ENCODE results near the gene ZNF605. TPM values are rescaled to one million over a fixed set of nuclear protein-coding genes. Genes with fewer than 3 reads are reported as not detected.

Gene ZNF605
- total and polyA plus RNA-seq, 2 of the 8 experiments (the other 6 are each of a cell fraction or from before 2014, with no cell fraction given): 3.6 to 20.3 TPM

- Histone ChIP-seq H3K4me3 (ENCODE audit: extremely low read depth in 1 of 4, insufficient read depth in 2 of 4, low read depth in 3 of 4, low read length in 4 of 4) (no peak overlapping the region), H3K36me3 (ENCODE audit: control insufficient read depth in 2 of 4, insufficient read depth in 4 of 4, low read length in 3 of 4) (peaks cover 8 to 46% (median 24%) of the 10 kb centered on the region in 4 experiments; a peak in 6 of 8 replicates), H3K4me1 (replicated peaks in 1 of 4; ENCODE audit: control insufficient read depth in 3 of 4, insufficient read depth in 4 of 4, low read length in 3 of 4) (no peaks in the 10 kb centered on the region), H4K91ac (replicated peaks; ENCODE audit: insufficient read length, low read length) (no peak overlapping the region), H3K27me3 (replicated peaks in 1 of 4; ENCODE audit: control insufficient read depth in 3 of 4, extremely low read depth in 1 of 4, insufficient read depth in 3 of 4, low read length in 3 of 4) (no peaks in the 10 kb centered on the region), H2BK120ac (replicated peaks; ENCODE audit: low read depth, low read length) (no peak overlapping the region), H4K20me1 (replicated peaks in 1 of 2; ENCODE audit: control insufficient read depth in 1 of 2, insufficient read depth in 2 of 2, low read length in 2 of 2) (peaks cover 0 to 12% of the 10 kb centered on the region in 2 experiments), H3K23ac (ENCODE audit: insufficient read length) (no peak overlapping the region), H4K8ac (ENCODE audit: extremely low read depth, insufficient read depth, low read length) (no peak overlapping the region), H2AFZ (ENCODE audit: low read length) (no peak overlapping the region), H3K18ac (ENCODE audit: extremely low read depth, low read length) (no peak overlapping the region), H3K9ac (replicated peaks in 1 of 4; ENCODE audit: extremely low read depth in 1 of 4, low read depth in 3 of 4, low read length in 3 of 4) (no peak overlapping the region), H2AK5ac (ENCODE audit: low read depth, low read length) (no peak overlapping the region), H3K14ac (ENCODE audit: insufficient read length) (no peak overlapping the region), H3K79me2 (ENCODE audit: control insufficient read depth in 1 of 2, insufficient read depth in 2 of 2, low read length in 2 of 2) (peaks cover 0 to 3% of the 10 kb centered on the region in 2 experiments; a peak in 2 of 4 replicates), H3K79me1 (ENCODE audit: low read depth, low read length) (no peaks in the 10 kb centered on the region), H4K5ac (ENCODE audit: insufficient read length, low read depth, low read length) (no peak overlapping the region), H2BK20ac (ENCODE audit: low read length) (no peak overlapping the region), H3K56ac (replicated peaks; ENCODE audit: insufficient read length, low read depth, low read length) (no peak overlapping the region), H3K4me2 (ENCODE audit: insufficient read depth in 1 of 2, low read depth in 2 of 2, low read length in 2 of 2) (no peak overlapping the region), H2BK5ac (ENCODE audit: low read depth, low read length) (no peak overlapping the region), H3K9me3 (ENCODE audit: insufficient read depth in 2 of 2, low read depth in 1 of 2, low read length in 1 of 2) (no peaks in the 10 kb centered on the region), H2BK15ac (ENCODE audit: low read length) (no peak overlapping the region), H3K27ac (ENCODE audit: low read depth, low read length) (no peak overlapping the region), H3K23me2 (ENCODE audit: low read depth, low read length) (no peaks in the 10 kb centered on the region; the same call in 1 of the 2 replicates), H2BK12ac (ENCODE audit: low read depth, low read length) (no peak overlapping the region), H3K4ac (replicated peaks; ENCODE audit: insufficient read length, low read depth, low read length) (no peak overlapping the region)
- ChIA-PET CTCF (ENCODE audit: partially characterized antibody) (interaction anchor here (1.2 kb wide), 1 partner anchor 41 kb away, joined by 3 read pairs; no protein-coding TSS in a partner anchor), POLR2A (ENCODE audit: partially characterized antibody) (interaction anchor here (0.7 kb wide), 1 partner anchor 76 kb away, joined by 3 read pairs; no protein-coding TSS in a partner anchor)
- 96% methylated on average over 14 of the region's 14 CpGs; no CpG with 5 or more reads in 1 of the 2 experiments for WGBS, 2 experiments (ENCODE audit: extremely low coverage in 1 of 2, insufficient coverage in 1 of 2, insufficient read length in 1 of 2, insufficient replicate concordance in 2 of 2, low coverage in 1 of 2, low lambda C conversion rate in 2 of 2, missing lambda C conversion rate in 1 of 2)
- FAIRE-seq (no peak), DNase-seq (ENCODE audit: low read depth in 1 of 2, low spot score in 2 of 2) (no peak)
- TF ChIP-seq KDM5A (IDR thresholded peaks at IDR 0.05; ENCODE audit: low read length) (no peak), TEAD4 (IDR thresholded peaks at IDR 0.05; ENCODE audit: low read depth, low read length) (no peak), NRF1 (IDR thresholded peaks at IDR 0.05; ENCODE audit: low read depth, low read length) (no peak), TBP (IDR thresholded peaks at IDR 0.05; ENCODE audit: low read depth, low read length) (no peak), SP1 (IDR thresholded peaks at IDR 0.05; ENCODE audit: low read depth, low read length) (no peak), POLR2A (IDR thresholded peaks at IDR 0.05; ENCODE audit: control extremely low read depth in 1 of 2, low read depth in 2 of 2, low read length in 2 of 2) (no peak), JUN (IDR thresholded peaks at IDR 0.05; ENCODE audit: low read depth, low read length) (no peak), EGR1 (IDR thresholded peaks at IDR 0.05; ENCODE audit: borderline replicate concordance, low read depth, low read length) (no peak), CTBP2 (IDR thresholded peaks at IDR 0.05; ENCODE audit: borderline replicate concordance, insufficient read depth, insufficient read length, low read length) (no peak), BRCA1 (IDR thresholded peaks at IDR 0.05; ENCODE audit: low read depth, low read length) (no peak), SIN3A (conservative IDR thresholded peaks at IDR 0.05 in 1 of 2, IDR thresholded peaks at IDR 0.05 in 1 of 2; ENCODE audit: low read depth in 1 of 2, low read length in 2 of 2) (no peak)
- TF ChIP-seq, protein P1, sequence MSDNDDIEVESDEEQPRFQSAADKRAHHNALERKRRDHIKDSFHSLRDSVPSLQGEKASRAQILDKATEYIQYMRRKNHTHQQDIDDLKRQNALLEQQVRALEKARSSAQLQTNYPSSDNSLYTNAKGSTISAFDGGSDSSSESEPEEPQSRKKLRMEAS (IDR thresholded peaks at IDR 0.05): no peak
Measured at GRCh38 chr12:132869551-132869950, 86.6 kb downstream of the ZNF605 start.
